Liver (tissue), 9 donors: ENCODE results near the gene DAB1. TPM values are rescaled to one million over a fixed set of nuclear protein-coding genes. Genes with fewer than 3 reads are reported as not detected.

ENCODE experiments used
- DNase-seq: peaks from one replicate; pipeline ENCODE4 v3.0.0-alpha.2; 2017; ENCODE audit warnings: low spot score
- H3K27ac ChIP-seq, 2 donors: one replicate each; pipeline ENCODE4 v1.7.0; 2013; ENCODE audit warnings: inconsistent platforms in 2 of 2, low read length in 2 of 2, control low read depth in 1 of 2, low read depth in 1 of 2, mild to moderate bottlenecking in 1 of 2
- H3K27me3 ChIP-seq, 4 donors: one replicate each; pipeline versions ENCODE4 v1.6.1 to v1.7.0; 2013; ENCODE audit warnings: low read length in 3 of 4, inconsistent platforms in 1 of 4, mild to moderate bottlenecking in 1 of 4, moderate library complexity in 1 of 4; ENCODE audit not compliant: control insufficient read depth in 4 of 4, insufficient read depth in 4 of 4
- H3K36me3 ChIP-seq, 4 donors: one replicate each; pipeline versions ENCODE4 v1.6.1 to v1.7.0; 2013; ENCODE audit warnings: low read length in 3 of 4, mild to moderate bottlenecking in 3 of 4, low read depth in 1 of 4, moderate library complexity in 1 of 4; ENCODE audit not compliant: control insufficient read depth in 4 of 4, insufficient read depth in 3 of 4
- H3K4me1 ChIP-seq, 4 donors: one replicate each; pipeline versions ENCODE4 v1.6.1 to v1.7.0; 2013; ENCODE audit warnings: low read length in 3 of 4, mild to moderate bottlenecking in 3 of 4, moderate library complexity in 1 of 4; ENCODE audit not compliant: control insufficient read depth in 4 of 4, insufficient read depth in 4 of 4
- H3K4me3 ChIP-seq, 3 donors: one replicate each; pipeline versions ENCODE4 v1.6.1 to v1.7.0; 2013; ENCODE audit warnings: low read length in 3 of 3, control low read depth in 1 of 3, low read depth in 1 of 3, mild to moderate bottlenecking in 1 of 3
- H3K9ac ChIP-seq, 2 donors: one replicate each; pipeline ENCODE4 v1.7.0; 2013; ENCODE audit warnings: low read length in 2 of 2, mild to moderate bottlenecking in 2 of 2, moderate library complexity in 2 of 2, control low read depth in 1 of 2, low read depth in 1 of 2
- H3K9me3 ChIP-seq, 4 donors: one replicate each; pipeline versions ENCODE4 v1.6.1 to v1.7.0; 2013; ENCODE audit warnings: low read length in 3 of 4; ENCODE audit not compliant: control insufficient read depth in 4 of 4
- ATF3 ChIP-seq: IDR thresholded peaks from 2 replicates; pipeline ENCODE4 v1.6.1; 2016; ENCODE audit warnings: antibody characterized with exemption
- CTCF ChIP-seq: fragments of 150-350 bp; IDR thresholded peaks from 2 replicates; pipeline ENCODE4 v1.5.1; 2017; ENCODE audit warnings: improper control_type of control experiment, low read depth, low read length; ENCODE audit not compliant: missing input control
- EGR1 ChIP-seq, 2 donors: IDR thresholded peaks; 2 replicates each; pipeline ENCODE4 v1.6.1; 2016 to 2018; ENCODE audit warnings: antibody characterized with exemption in 2 of 2, low read depth in 2 of 2
- FOXA1 ChIP-seq: IDR thresholded peaks from 2 replicates; pipeline ENCODE4 v1.6.1; 2016; ENCODE audit warnings: antibody characterized with exemption
- FOXA2 ChIP-seq: IDR thresholded peaks from 2 replicates; pipeline ENCODE4 v1.6.1; 2016; ENCODE audit warnings: antibody characterized with exemption
- GABPA ChIP-seq, 2 donors: IDR thresholded peaks in 1 of 2; conservative IDR thresholded peaks in 1 of 2; 2 replicates each; pipeline ENCODE4 v1.6.1; 2016; ENCODE audit warnings: antibody characterized with exemption in 2 of 2, mild to moderate bottlenecking in 1 of 2, moderate library complexity in 1 of 2
- HNF4A ChIP-seq, 2 donors: conservative IDR thresholded peaks; 2 replicates each; pipeline ENCODE4 v1.6.1; 2016; ENCODE audit warnings: antibody characterized with exemption in 2 of 2, mild to moderate bottlenecking in 2 of 2
- HNF4G ChIP-seq: IDR thresholded peaks from 2 replicates; pipeline ENCODE4 v1.6.1; 2016; ENCODE audit warnings: antibody characterized with exemption
- JUND ChIP-seq, 2 donors: IDR thresholded peaks; 2 replicates each; pipeline ENCODE4 v1.6.1; 2016; ENCODE audit warnings: antibody characterized with exemption in 2 of 2
- NR2F2 ChIP-seq: IDR thresholded peaks from 2 replicates; pipeline ENCODE4 v1.6.1; 2016; ENCODE audit warnings: antibody characterized with exemption
- RXRA ChIP-seq, 2 donors: IDR thresholded peaks; 2 replicates each; pipeline ENCODE4 v1.6.1; 2017 to 2018; ENCODE audit warnings: antibody characterized with exemption in 2 of 2, mild to moderate bottlenecking in 1 of 2
- SP1 ChIP-seq: IDR thresholded peaks from 2 replicates; pipeline ENCODE4 v1.6.1; 2018; ENCODE audit warnings: antibody characterized with exemption, mild to moderate bottlenecking
- TAF1 ChIP-seq: conservative IDR thresholded peaks from 2 replicates; pipeline ENCODE4 v1.6.1; 2016; ENCODE audit warnings: antibody characterized with exemption, mild to moderate bottlenecking
- YY1 ChIP-seq: IDR thresholded peaks from 2 replicates; pipeline ENCODE4 v1.6.1; 2016; ENCODE audit warnings: antibody characterized with exemption, mild to moderate bottlenecking
- ZBTB33 ChIP-seq: IDR thresholded peaks from 2 replicates; pipeline ENCODE4 v1.6.1; 2016; ENCODE audit warnings: antibody characterized with exemption
- WGBS: extraction: QIAGEN DNeasy Blood & Tissue Kit; methylation state at CpG from one replicate; pipeline ENCODE4 v1.1.7; 2013; 5-methylcytosine and 5-hydroxymethylcytosine counted together
- polyA plus RNA-seq, 2 donors: library from polyadenylated mRNA; stranded (reverse) in 1 of 2; unstranded in 1 of 2; fragments of 200-250 nt in 1 of 2; fragments of >200 nt in 1 of 2; fragmentation: Nextera tagmentation in 1 of 2; extraction: Ambion mirVana in 1 of 2; gene quantifications; one replicate each; pipeline versions ENCODE4 v1.2.1 to v1.2.3, GENCODE V29; 2013 to 2015
- total RNA-seq, 2 donors: library from RNA; depleted of rRNA; stranded (reverse); fragments of >200 nt; gene quantifications; one replicate each; pipeline ENCODE4 v1.2.3, GENCODE V29; 2014
- TF ChIP-seq, protein P1 (sequence below): IDR thresholded peaks from 2 replicates; pipeline ENCODE4 v1.6.1; 2016; ENCODE audit warnings: antibody characterized with exemption
- TF ChIP-seq, protein P2 (sequence below): IDR thresholded peaks from 2 replicates; pipeline ENCODE4 v1.6.1; 2016; ENCODE audit warnings: antibody characterized with exemption, mild to moderate bottlenecking
- donor health status: healthy.
- donor health status: healthy.
- donor health status: healthy.
- donor health status: healthy.
- donor health status: healthy.

Gene DAB1
- total and polyA plus RNA-seq, 4 donors = 0.54 to 1.7 (median 1.2) TPM

DNA sequence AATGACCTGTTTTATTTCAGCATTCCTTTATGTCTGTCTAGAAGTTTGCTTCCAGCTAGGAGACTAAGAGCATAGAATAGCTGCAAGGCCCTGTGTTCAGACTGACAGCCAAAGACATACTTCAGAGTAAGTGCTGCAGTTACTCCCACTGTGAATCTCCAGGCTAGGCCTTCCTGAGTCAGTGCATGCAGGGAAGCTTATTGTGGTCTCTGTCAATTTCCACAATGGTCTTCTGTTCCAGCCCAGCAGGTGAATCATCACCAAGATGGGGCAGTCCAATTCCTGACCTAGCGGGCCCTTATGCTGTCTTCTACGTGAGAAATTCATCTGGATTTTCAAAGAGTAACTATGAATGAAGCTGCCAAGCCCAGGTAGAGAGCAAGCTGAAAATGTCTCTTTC is 311.7 kb downstream of the DAB1 start:
- TF ChIP-seq HNF4G (no peak), RXRA (IDR thresholded peaks at IDR 0.05) (no peak), FOXA1 (no peak), YY1 (no peak), SP1 (no peak), HNF4A (conservative IDR thresholded peaks at IDR 0.05) (no peak), TAF1 (no peak)
- TF ChIP-seq, protein P1, sequence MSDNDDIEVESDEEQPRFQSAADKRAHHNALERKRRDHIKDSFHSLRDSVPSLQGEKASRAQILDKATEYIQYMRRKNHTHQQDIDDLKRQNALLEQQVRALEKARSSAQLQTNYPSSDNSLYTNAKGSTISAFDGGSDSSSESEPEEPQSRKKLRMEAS = no peak
- no peaks in the 10 kb centered on the region for H3K4me1 ChIP-seq
- WGBS = 67% methylated on average over 2 of the region's 2 CpGs
- no peaks in the 10 kb centered on the region for H3K27me3 ChIP-seq
- no peaks in the 10 kb centered on the region for H3K9me3 ChIP-seq
- no peak overlapping the region for H3K4me3 ChIP-seq
- no peak overlapping the region for H3K9ac ChIP-seq
- no peak overlapping the region for H3K27ac ChIP-seq
- no peaks in the 10 kb centered on the region for H3K36me3 ChIP-seq
- no peak for DNase-seq

DNA sequence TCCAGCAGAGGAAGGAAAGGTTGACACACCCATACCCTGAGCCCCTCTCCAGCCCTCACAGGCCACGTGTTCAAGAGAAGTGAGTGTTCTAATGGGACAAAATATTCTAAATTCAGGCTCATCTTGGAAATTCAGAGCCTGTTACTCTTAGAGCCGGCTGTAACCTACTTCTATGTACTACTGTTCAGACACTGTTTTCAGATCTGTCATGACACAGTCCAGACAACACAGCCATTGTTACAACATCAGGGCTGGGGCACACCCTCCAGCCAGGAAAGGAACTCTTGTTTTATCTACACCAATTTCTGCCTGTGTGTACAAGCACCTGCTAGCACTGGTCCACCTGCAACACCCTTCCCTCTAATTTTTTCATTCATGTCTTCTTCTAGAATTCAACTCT is 312.7 kb downstream of the DAB1 start:
- H3K36me3 ChIP-seq = no peaks in the 10 kb centered on the region
- H3K4me1 ChIP-seq = no peaks in the 10 kb centered on the region
- WGBS = 81% methylated on average over 2 of the region's 2 CpGs
- H3K27ac ChIP-seq = no peak overlapping the region
- DNase-seq = no peak
- no peak for TF ChIP-seq NR2F2
- TF ChIP-seq ATF3 = no peak
- no peak for TF ChIP-seq HNF4G
- TF ChIP-seq SP1 = no peak
- TF ChIP-seq JUND (IDR thresholded peaks at IDR 0.05) = no peak
- TF ChIP-seq, protein P1 = no peak
- TF ChIP-seq FOXA2 = no peak
- TF ChIP-seq, protein P2, sequence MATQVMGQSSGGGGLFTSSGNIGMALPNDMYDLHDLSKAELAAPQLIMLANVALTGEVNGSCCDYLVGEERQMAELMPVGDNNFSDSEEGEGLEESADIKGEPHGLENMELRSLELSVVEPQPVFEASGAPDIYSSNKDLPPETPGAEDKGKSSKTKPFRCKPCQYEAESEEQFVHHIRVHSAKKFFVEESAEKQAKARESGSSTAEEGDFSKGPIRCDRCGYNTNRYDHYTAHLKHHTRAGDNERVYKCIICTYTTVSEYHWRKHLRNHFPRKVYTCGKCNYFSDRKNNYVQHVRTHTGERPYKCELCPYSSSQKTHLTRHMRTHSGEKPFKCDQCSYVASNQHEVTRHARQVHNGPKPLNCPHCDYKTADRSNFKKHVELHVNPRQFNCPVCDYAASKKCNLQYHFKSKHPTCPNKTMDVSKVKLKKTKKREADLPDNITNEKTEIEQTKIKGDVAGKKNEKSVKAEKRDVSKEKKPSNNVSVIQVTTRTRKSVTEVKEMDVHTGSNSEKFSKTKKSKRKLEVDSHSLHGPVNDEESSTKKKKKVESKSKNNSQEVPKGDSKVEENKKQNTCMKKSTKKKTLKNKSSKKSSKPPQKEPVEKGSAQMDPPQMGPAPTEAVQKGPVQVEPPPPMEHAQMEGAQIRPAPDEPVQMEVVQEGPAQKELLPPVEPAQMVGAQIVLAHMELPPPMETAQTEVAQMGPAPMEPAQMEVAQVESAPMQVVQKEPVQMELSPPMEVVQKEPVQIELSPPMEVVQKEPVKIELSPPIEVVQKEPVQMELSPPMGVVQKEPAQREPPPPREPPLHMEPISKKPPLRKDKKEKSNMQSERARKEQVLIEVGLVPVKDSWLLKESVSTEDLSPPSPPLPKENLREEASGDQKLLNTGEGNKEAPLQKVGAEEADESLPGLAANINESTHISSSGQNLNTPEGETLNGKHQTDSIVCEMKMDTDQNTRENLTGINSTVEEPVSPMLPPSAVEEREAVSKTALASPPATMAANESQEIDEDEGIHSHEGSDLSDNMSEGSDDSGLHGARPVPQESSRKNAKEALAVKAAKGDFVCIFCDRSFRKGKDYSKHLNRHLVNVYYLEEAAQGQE = no peak
- TF ChIP-seq ZBTB33 = no peak
- TF ChIP-seq TAF1 = no peak
- TF ChIP-seq HNF4A (conservative IDR thresholded peaks at IDR 0.05) = no peak
- TF ChIP-seq EGR1 (IDR thresholded peaks at IDR 0.05; ENCODE audit: low read depth in 2 of 2) = no peak
- TF ChIP-seq CTCF = no peak
- no peak for TF ChIP-seq FOXA1
- no peak for TF ChIP-seq GABPA (IDR thresholded peaks at IDR 0.05 in 1 of 2, conservative IDR thresholded peaks at IDR 0.05 in 1 of 2)
- TF ChIP-seq YY1 = no peak
- H3K27me3 ChIP-seq = no peaks in the 10 kb centered on the region
- no peaks in the 10 kb centered on the region for H3K9me3 ChIP-seq
- no peak overlapping the region for H3K9ac ChIP-seq
- H3K4me3 ChIP-seq = no peak overlapping the region
